Fibroblast of the conjunctiva (primary cell): ENCODE measurements around the gene TNS3.
"Not testable (repeated sequence)": the region's sequence is repeated elsewhere in the genome, so short reads cannot be mapped to it uniquely, and the experiment has no call there.

ENCODE experiments used
- DNase-seq: peaks from one replicate; pipeline ENCODE4 v3.0.0-alpha.2; 2010; ENCODE audit warnings: low read depth

TNS3 gene

GRCh38 chr7:47581804-47582763 lies at the start of gene TNS3:
TNS3 (minus strand) TSS chr7:47582111; CDS start chr7:47439636, 142,475 bp downstream.
- DNase-seq = no peak

GRCh38 chr7:47631711-47632110 lies 49.8 kb upstream of the TNS3 start:
- no peak for DNase-seq

GRCh38 chr7:47627580-47628283 lies 45.8 kb upstream of the TNS3 start:
- DNase-seq = no peak

- DNase-seq = no peak
Measured at GRCh38 chr7:47625861-47626715, 44.2 kb upstream of the TNS3 start.

GRCh38 chr7:47624689-47625088 lies 42.8 kb upstream of the TNS3 start:
- DNase-seq = no peak

GRCh38 chr7:47622946-47623640 lies 41.2 kb upstream of the TNS3 start:
- DNase-seq = peak; percentile 93

- DNase-seq = no peak
Measured at GRCh38 chr7:47622586-47622945, 40.7 kb upstream of the TNS3 start.

- no peak for DNase-seq
Measured at GRCh38 chr7:47621979-47622561, 40.2 kb upstream of the TNS3 start.

- no peak for DNase-seq
Measured at GRCh38 chr7:47621347-47621746, 39.4 kb upstream of the TNS3 start.

- no peak for DNase-seq
Measured at GRCh38 chr7:47619806-47620205, 37.9 kb upstream of the TNS3 start.

GRCh38 chr7:47617131-47617530 lies 35.2 kb upstream of the TNS3 start:
- no peak for DNase-seq

- no peak for DNase-seq
Measured at GRCh38 chr7:47614450-47614849, 32.5 kb upstream of the TNS3 start.

- no peak for DNase-seq
Measured at GRCh38 chr7:47611045-47611511, 29.2 kb upstream of the TNS3 start.

GRCh38 chr7:47610506-47611044 lies 28.7 kb upstream of the TNS3 start:
- peak; percentile 74 for DNase-seq

- DNase-seq = no peak
Measured at GRCh38 chr7:47609803-47610452, 28.0 kb upstream of the TNS3 start.

GRCh38 chr7:47606593-47607046 lies 24.7 kb upstream of the TNS3 start:
- DNase-seq = not testable (repeated sequence)

GRCh38 chr7:47605816-47606575 lies 24.1 kb upstream of the TNS3 start:
- no peak for DNase-seq

GRCh38 chr7:47604496-47604890 lies 22.6 kb upstream of the TNS3 start:
- no peak for DNase-seq

- not testable (repeated sequence) for DNase-seq
Measured at GRCh38 chr7:47603514-47604255, 21.8 kb upstream of the TNS3 start.
